Measurements from ENCODE around the gene FRMPD2. TPM values are rescaled to one million over a fixed set of nuclear protein-coding genes. Genes with fewer than 3 reads are reported as not detected.

FRMPD2 gene
- polyA plus RNA-seq, 1 of the 3 experiments (the other 2 are of a cell fraction): 0.02 TPM

DNA sequence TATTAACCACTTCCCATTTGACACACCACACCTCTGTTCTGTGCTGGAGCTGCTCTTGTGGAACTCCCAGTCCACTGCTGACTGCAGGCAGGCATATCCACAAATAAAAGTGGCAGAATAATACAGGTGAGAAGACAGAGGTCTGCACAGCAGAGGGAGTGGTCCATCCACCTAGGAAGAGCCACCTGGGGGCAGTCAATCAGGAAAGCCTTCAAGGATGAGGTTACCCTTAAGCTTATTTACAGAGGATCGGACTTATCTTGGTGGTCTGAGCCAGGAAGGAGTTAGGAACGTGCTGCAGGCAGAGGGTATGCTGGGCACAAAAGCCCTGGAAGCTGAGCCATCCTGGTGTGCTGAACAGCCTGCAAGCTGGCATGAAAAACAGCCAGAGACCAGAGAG is 78.7 kb downstream of the FRMPD2 start:
- Histone ChIP-seq H3F3A (replicated peaks; ENCODE audit: insufficient read depth) (no peaks in the 10 kb centered on the region), H3K9me3 (no peaks in the 10 kb centered on the region), H3K9me2 (no peaks in the 10 kb centered on the region), H2AFZ (ENCODE audit: low read depth) (no peak overlapping the region), H3K4me1 (ENCODE audit: control insufficient read depth in 1 of 2, insufficient read depth in 2 of 2, low read depth in 1 of 2, low read length in 1 of 2) (no peaks in the 10 kb centered on the region), H4K20me1 (ENCODE audit: insufficient read depth) (no peaks in the 10 kb centered on the region), H3K27ac (ENCODE audit: low read depth in 2 of 2, low read length in 1 of 2) (no peak overlapping the region), H3K4me2 (no peak overlapping the region), H3K79me2 (ENCODE audit: insufficient read depth) (no peaks in the 10 kb centered on the region), H3K36me3 (replicated peaks in 1 of 2; ENCODE audit: control insufficient read depth in 1 of 2, insufficient read depth in 2 of 2, low read length in 1 of 2) (no peaks in the 10 kb centered on the region), H3K27me3 (ENCODE audit: insufficient read depth) (no peaks in the 10 kb centered on the region; the same call in 1 of the 2 replicates), H3K4me3 (ENCODE audit: low read depth in 2 of 2, low read length in 1 of 2) (no peak overlapping the region), H3K9ac (no peak overlapping the region)
- ChIA-PET POLR2A (no interaction called here), CTCF (interaction anchor here (0.7 to 1.4 kb wide), 3 partner anchors 10 to 20 kb away, joined by 3 to 5 read pairs (median 4); no protein-coding TSS in a partner anchor)
- TF ChIP-seq TAF1 (IDR thresholded peaks at IDR 0.05; ENCODE audit: borderline replicate concordance, low read depth, low read length) (no peak), SIN3A (IDR thresholded peaks at IDR 0.05; ENCODE audit: borderline replicate concordance, low read depth, low read length) (no peak), TCF12 (IDR thresholded peaks at IDR 0.05) (no peak), JUND (IDR thresholded peaks at IDR 0.05) (no peak), YY1 (IDR thresholded peaks at IDR 0.05; ENCODE audit: low read depth) (no peak), POLR2AphosphoS5 (IDR thresholded peaks at IDR 0.05; ENCODE audit: low read depth, low read length) (no peak), TEAD4 (IDR thresholded peaks at IDR 0.05; ENCODE audit: borderline replicate concordance, insufficient read depth) (no peak), FOSL2 (IDR thresholded peaks at IDR 0.05; ENCODE audit: borderline replicate concordance, low read depth) (no peak), EZH2phosphoT487 (IDR thresholded peaks at IDR 0.05; ENCODE audit: borderline replicate concordance, low read depth) (no peak), NRF1 (IDR thresholded peaks at IDR 0.05; ENCODE audit: low read depth, low read length) (no peak), MEF2A (IDR thresholded peaks at IDR 0.05; ENCODE audit: borderline replicate concordance, low read depth) (no peak), RFX5 (IDR thresholded peaks at IDR 0.05; ENCODE audit: low read length) (no peak), MXI1 (IDR thresholded peaks at IDR 0.05; ENCODE audit: low read depth, low read length) (no peak)
- TF ChIP-seq, protein P1, sequence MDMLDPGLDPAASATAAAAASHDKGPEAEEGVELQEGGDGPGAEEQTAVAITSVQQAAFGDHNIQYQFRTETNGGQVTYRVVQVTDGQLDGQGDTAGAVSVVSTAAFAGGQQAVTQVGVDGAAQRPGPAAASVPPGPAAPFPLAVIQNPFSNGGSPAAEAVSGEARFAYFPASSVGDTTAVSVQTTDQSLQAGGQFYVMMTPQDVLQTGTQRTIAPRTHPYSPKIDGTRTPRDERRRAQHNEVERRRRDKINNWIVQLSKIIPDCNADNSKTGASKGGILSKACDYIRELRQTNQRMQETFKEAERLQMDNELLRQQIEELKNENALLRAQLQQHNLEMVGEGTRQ (IDR thresholded peaks at IDR 0.05; ENCODE audit: borderline replicate concordance, low read depth, low read length): no peak
- TF ChIP-seq, protein P2, sequence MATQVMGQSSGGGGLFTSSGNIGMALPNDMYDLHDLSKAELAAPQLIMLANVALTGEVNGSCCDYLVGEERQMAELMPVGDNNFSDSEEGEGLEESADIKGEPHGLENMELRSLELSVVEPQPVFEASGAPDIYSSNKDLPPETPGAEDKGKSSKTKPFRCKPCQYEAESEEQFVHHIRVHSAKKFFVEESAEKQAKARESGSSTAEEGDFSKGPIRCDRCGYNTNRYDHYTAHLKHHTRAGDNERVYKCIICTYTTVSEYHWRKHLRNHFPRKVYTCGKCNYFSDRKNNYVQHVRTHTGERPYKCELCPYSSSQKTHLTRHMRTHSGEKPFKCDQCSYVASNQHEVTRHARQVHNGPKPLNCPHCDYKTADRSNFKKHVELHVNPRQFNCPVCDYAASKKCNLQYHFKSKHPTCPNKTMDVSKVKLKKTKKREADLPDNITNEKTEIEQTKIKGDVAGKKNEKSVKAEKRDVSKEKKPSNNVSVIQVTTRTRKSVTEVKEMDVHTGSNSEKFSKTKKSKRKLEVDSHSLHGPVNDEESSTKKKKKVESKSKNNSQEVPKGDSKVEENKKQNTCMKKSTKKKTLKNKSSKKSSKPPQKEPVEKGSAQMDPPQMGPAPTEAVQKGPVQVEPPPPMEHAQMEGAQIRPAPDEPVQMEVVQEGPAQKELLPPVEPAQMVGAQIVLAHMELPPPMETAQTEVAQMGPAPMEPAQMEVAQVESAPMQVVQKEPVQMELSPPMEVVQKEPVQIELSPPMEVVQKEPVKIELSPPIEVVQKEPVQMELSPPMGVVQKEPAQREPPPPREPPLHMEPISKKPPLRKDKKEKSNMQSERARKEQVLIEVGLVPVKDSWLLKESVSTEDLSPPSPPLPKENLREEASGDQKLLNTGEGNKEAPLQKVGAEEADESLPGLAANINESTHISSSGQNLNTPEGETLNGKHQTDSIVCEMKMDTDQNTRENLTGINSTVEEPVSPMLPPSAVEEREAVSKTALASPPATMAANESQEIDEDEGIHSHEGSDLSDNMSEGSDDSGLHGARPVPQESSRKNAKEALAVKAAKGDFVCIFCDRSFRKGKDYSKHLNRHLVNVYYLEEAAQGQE (IDR thresholded peaks at IDR 0.05; ENCODE audit: low read depth, low read length): no peak
- TF ChIP-seq, protein P3, sequence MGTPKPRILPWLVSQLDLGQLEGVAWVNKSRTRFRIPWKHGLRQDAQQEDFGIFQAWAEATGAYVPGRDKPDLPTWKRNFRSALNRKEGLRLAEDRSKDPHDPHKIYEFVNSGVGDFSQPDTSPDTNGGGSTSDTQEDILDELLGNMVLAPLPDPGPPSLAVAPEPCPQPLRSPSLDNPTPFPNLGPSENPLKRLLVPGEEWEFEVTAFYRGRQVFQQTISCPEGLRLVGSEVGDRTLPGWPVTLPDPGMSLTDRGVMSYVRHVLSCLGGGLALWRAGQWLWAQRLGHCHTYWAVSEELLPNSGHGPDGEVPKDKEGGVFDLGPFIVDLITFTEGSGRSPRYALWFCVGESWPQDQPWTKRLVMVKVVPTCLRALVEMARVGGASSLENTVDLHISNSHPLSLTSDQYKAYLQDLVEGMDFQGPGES (IDR thresholded peaks at IDR 0.05; ENCODE audit: low read depth, low read length): no peak
- TF ChIP-seq, protein P4, sequence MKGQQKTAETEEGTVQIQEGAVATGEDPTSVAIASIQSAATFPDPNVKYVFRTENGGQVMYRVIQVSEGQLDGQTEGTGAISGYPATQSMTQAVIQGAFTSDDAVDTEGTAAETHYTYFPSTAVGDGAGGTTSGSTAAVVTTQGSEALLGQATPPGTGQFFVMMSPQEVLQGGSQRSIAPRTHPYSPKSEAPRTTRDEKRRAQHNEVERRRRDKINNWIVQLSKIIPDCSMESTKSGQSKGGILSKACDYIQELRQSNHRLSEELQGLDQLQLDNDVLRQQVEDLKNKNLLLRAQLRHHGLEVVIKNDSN (IDR thresholded peaks at IDR 0.05; ENCODE audit: borderline replicate concordance, low read depth): no peak
- TF ChIP-seq, protein P5, sequence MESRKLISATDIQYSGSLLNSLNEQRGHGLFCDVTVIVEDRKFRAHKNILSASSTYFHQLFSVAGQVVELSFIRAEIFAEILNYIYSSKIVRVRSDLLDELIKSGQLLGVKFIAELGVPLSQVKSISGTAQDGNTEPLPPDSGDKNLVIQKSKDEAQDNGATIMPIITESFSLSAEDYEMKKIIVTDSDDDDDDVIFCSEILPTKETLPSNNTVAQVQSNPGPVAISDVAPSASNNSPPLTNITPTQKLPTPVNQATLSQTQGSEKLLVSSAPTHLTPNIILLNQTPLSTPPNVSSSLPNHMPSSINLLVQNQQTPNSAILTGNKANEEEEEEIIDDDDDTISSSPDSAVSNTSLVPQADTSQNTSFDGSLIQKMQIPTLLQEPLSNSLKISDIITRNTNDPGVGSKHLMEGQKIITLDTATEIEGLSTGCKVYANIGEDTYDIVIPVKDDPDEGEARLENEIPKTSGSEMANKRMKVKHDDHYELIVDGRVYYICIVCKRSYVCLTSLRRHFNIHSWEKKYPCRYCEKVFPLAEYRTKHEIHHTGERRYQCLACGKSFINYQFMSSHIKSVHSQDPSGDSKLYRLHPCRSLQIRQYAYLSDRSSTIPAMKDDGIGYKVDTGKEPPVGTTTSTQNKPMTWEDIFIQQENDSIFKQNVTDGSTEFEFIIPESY (IDR thresholded peaks at IDR 0.05; ENCODE audit: borderline replicate concordance, low read depth): no peak
- TF ChIP-seq, protein P6, sequence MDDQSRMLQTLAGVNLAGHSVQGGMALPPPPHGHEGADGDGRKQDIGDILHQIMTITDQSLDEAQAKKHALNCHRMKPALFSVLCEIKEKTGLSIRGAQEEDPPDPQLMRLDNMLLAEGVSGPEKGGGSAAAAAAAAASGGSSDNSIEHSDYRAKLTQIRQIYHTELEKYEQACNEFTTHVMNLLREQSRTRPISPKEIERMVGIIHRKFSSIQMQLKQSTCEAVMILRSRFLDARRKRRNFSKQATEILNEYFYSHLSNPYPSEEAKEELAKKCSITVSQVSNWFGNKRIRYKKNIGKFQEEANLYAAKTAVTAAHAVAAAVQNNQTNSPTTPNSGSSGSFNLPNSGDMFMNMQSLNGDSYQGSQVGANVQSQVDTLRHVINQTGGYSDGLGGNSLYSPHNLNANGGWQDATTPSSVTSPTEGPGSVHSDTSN (IDR thresholded peaks at IDR 0.05): no peak
- 28% methylated on average over 2 of the region's 2 CpGs for WGBS (ENCODE audit: low lambda C conversion rate)
- DNase-seq: no peak
